Measurements from ENCODE around the gene MAGED1. TPM values are rescaled to one million over a fixed set of nuclear protein-coding genes. Genes with fewer than 3 reads are reported as not detected.

Gene MAGED1
- total and polyA plus RNA-seq, 2 of the 8 experiments (the other 6 are each of a cell fraction or from before 2014, with no cell fraction given): 91.0 to 91.1 TPM

DNA sequence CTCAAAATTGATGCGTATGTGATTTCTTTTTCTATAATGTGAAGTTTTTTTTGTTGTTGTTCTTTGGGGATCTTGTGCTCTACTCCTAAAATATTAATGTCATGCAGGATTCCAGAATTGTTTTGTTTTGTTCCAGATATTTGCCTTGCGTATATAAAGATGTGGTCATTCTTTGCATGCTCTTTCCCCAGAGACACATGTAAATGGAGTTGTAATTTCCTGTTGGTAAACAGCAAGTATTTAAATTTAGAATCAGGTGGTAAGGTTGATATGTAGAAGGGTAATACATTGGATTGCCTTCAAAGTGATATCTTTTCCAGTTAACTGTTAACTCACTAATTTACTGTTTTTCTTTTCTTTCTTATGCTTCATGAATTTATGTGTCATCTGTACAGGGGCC lies 23.1 kb upstream of the MAGED1 start:
- H4K20me1 ChIP-seq (replicated peaks in 1 of 2; ENCODE audit: control insufficient read depth in 1 of 2, insufficient read depth in 2 of 2, low read length in 2 of 2): peaks cover 0 to 3% of the 10 kb centered on the region in 2 experiments
- no peaks in the 10 kb centered on the region for H3K79me1 ChIP-seq (ENCODE audit: low read depth, low read length)
- H2BK15ac ChIP-seq (ENCODE audit: low read length): no peak overlapping the region
- TF ChIP-seq TAF1 (IDR thresholded peaks at IDR 0.05; ENCODE audit: low read depth, low read length) (no peak), CTCF (IDR thresholded peaks at IDR 0.05; ENCODE audit: control extremely low read depth in 1 of 3, insufficient read depth in 1 of 3, low read depth in 1 of 3, low read length in 3 of 3) (no peak), SIN3A (conservative IDR thresholded peaks at IDR 0.05 in 1 of 2, IDR thresholded peaks at IDR 0.05 in 1 of 2; ENCODE audit: low read depth in 1 of 2, low read length in 2 of 2) (no peak), SIX5 (IDR thresholded peaks at IDR 0.05; ENCODE audit: low read depth, low read length) (no peak), TAF7 (optimal IDR thresholded peaks at IDR 0.05; ENCODE audit: borderline replicate concordance, low read depth, low read length) (no peak), BRCA1 (IDR thresholded peaks at IDR 0.05; ENCODE audit: low read depth, low read length) (no peak), CEBPB (IDR thresholded peaks at IDR 0.05; ENCODE audit: low read depth, low read length) (no peak), RAD21 (IDR thresholded peaks at IDR 0.05 in 1 of 2, conservative IDR thresholded peaks at IDR 0.05 in 1 of 2; ENCODE audit: low read depth in 2 of 2, low read length in 2 of 2) (no peak)
- H2AFZ ChIP-seq (ENCODE audit: low read length): no peak overlapping the region
- H2BK5ac ChIP-seq (ENCODE audit: low read depth, low read length): no peak overlapping the region
- H3K27ac ChIP-seq (ENCODE audit: low read depth, low read length): no peak overlapping the region
- H3K36me3 ChIP-seq (ENCODE audit: control insufficient read depth in 2 of 4, insufficient read depth in 4 of 4, low read length in 3 of 4): no peaks in the 10 kb centered on the region
- ChIA-PET CTCF (ENCODE audit: partially characterized antibody) (no interaction called here), POLR2A (ENCODE audit: partially characterized antibody) (no interaction called here)
- peak; percentile 96 for FAIRE-seq
- H3K9me3 ChIP-seq (ENCODE audit: insufficient read depth in 2 of 2, low read depth in 1 of 2, low read length in 1 of 2): no peaks in the 10 kb centered on the region
- H3K9ac ChIP-seq (replicated peaks in 1 of 4; ENCODE audit: extremely low read depth in 1 of 4, low read depth in 3 of 4, low read length in 3 of 4): no peak overlapping the region
- no peak overlapping the region for H2BK20ac ChIP-seq (ENCODE audit: low read length)
- peaks cover 0 to 58% of the 10 kb centered on the region in 2 experiments; a peak in 2 of 4 replicates for H3K79me2 ChIP-seq (ENCODE audit: control insufficient read depth in 1 of 2, insufficient read depth in 2 of 2, low read length in 2 of 2)
- no peak overlapping the region for H3K4ac ChIP-seq (replicated peaks; ENCODE audit: insufficient read length, low read depth, low read length)
- no peak overlapping the region for H2AK5ac ChIP-seq (ENCODE audit: low read depth, low read length)
- no peak overlapping the region for H4K91ac ChIP-seq (replicated peaks; ENCODE audit: insufficient read length, low read length)
- H3K4me3 ChIP-seq (ENCODE audit: extremely low read depth in 1 of 4, insufficient read depth in 2 of 4, low read depth in 3 of 4, low read length in 4 of 4): no peak overlapping the region
- H4K8ac ChIP-seq (ENCODE audit: extremely low read depth, insufficient read depth, low read length): no peak overlapping the region
- H3K4me2 ChIP-seq (ENCODE audit: insufficient read depth in 1 of 2, low read depth in 2 of 2, low read length in 2 of 2): no peak overlapping the region
- H2BK120ac ChIP-seq (replicated peaks; ENCODE audit: low read depth, low read length): no peak overlapping the region
- H3K23me2 ChIP-seq (ENCODE audit: low read depth, low read length): peaks cover 3% of the 10 kb centered on the region; the same call in 1 of the 2 replicates
- no peak overlapping the region for H3K18ac ChIP-seq (ENCODE audit: extremely low read depth, low read length)
- WGBS, 2 experiments (ENCODE audit: extremely low coverage in 1 of 2, insufficient coverage in 1 of 2, insufficient read length in 1 of 2, insufficient replicate concordance in 2 of 2, low coverage in 1 of 2, low lambda C conversion rate in 2 of 2, missing lambda C conversion rate in 1 of 2): 91% methylated on average over 2 of the region's 2 CpGs; no CpG with 5 or more reads in 1 of the 2 experiments
- H3K27me3 ChIP-seq (replicated peaks in 1 of 4; ENCODE audit: control insufficient read depth in 3 of 4, extremely low read depth in 1 of 4, insufficient read depth in 3 of 4, low read length in 3 of 4): no peaks in the 10 kb centered on the region
- no peaks in the 10 kb centered on the region for H3K4me1 ChIP-seq (replicated peaks in 1 of 4; ENCODE audit: control insufficient read depth in 3 of 4, insufficient read depth in 4 of 4, low read length in 3 of 4)
- H3K14ac ChIP-seq (ENCODE audit: insufficient read length): no peak overlapping the region
- no peak for DNase-seq (ENCODE audit: low read depth in 1 of 2, low spot score in 2 of 2)
- H3K56ac ChIP-seq (replicated peaks; ENCODE audit: insufficient read length, low read depth, low read length): no peak overlapping the region
- H2BK12ac ChIP-seq (ENCODE audit: low read depth, low read length): no peak overlapping the region
- no peak overlapping the region for H3K23ac ChIP-seq (ENCODE audit: insufficient read length)
- no peak overlapping the region for H4K5ac ChIP-seq (ENCODE audit: insufficient read length, low read depth, low read length)

Data from H1 (cell line).